SU-DHL-6 (cell line): ENCODE measurements around the gene OR1K1.
A peak's percentile ranks its signal among the peaks of the same experiment; 100 is the strongest.
"Not testable (repeated sequence)": the region's sequence is repeated elsewhere in the genome, so short reads cannot be mapped to it uniquely, and the experiment has no call there.

ENCODE experiments used
- H2AFZ ChIP-seq: fragments of 200-600 bp; sonication (generic); 2 replicates; pipeline ENCODE4 v1.6.1; 2014; ENCODE audit warnings: low read depth, mild to moderate bottlenecking, moderate library complexity, mixed read lengths, antibody characterized with exemption, low read length; ENCODE audit not compliant: severe bottlenecking
- H3F3A ChIP-seq: fragments of 200-600 bp; shearing (Covaris generic); 2 replicates; pipeline ENCODE4 v1.6.0; 2016; ENCODE audit warnings: antibody characterized with exemption, mild to moderate bottlenecking; ENCODE audit not compliant: insufficient read depth
- H3K27ac ChIP-seq: fragments of 200-600 bp; sonication (generic); 2 replicates; pipeline ENCODE4 v1.5.1; 2016; ENCODE audit warnings: low read depth, mild to moderate bottlenecking, low read length, moderate library complexity, mixed read lengths
- H3K27me3 ChIP-seq: fragments of 200-600 bp; sonication (generic), shearing (Covaris generic); 2 replicates; pipeline ENCODE4 v1.6.0; 2014; ENCODE audit warnings: mild to moderate bottlenecking, low read length
- H3K36me3 ChIP-seq: fragments of 200-600 bp; sonication (generic); 2 replicates; pipeline ENCODE4 v1.6.1; 2014; ENCODE audit warnings: mild to moderate bottlenecking, low read length, mixed read lengths
- H3K4me2 ChIP-seq: fragments of 300-600, 200-600 bp; shearing (Covaris generic), sonication (generic); 2 replicates; pipeline ENCODE4 v1.6.0; 2014; ENCODE audit warnings: low read length, low read depth, mild to moderate bottlenecking; ENCODE audit not compliant: poor library complexity, severe bottlenecking
- H3K4me3 ChIP-seq: fragments of 200-600 bp; sonication (generic); 2 replicates; pipeline ENCODE4 v1.5.1; 2014; ENCODE audit warnings: antibody characterized with exemption, low read length, mild to moderate bottlenecking, mixed read lengths; ENCODE audit not compliant: insufficient read depth, poor library complexity, severe bottlenecking
- H3K79me2 ChIP-seq: fragments of 200-600 bp; sonication (generic); 2 replicates; pipeline ENCODE4 v1.6.1; 2014; ENCODE audit warnings: mild to moderate bottlenecking, low read length, moderate library complexity; ENCODE audit not compliant: insufficient read depth
- H3K9ac ChIP-seq: fragments of 200-600 bp; sonication (generic); 2 replicates; pipeline ENCODE4 v1.7.0; 2014; ENCODE audit warnings: mild to moderate bottlenecking, low read length
- H3K9me2 ChIP-seq: fragments of 200-600 bp; sonication (generic); replicated peaks from 2 replicates; pipeline ENCODE4 v1.6.1; 2014; ENCODE audit warnings: low read length; ENCODE audit not compliant: insufficient read depth
- H3K9me3 ChIP-seq: fragments of 200-600 bp; sonication (generic); 2 replicates; pipeline ENCODE4 v1.6.1; 2014; ENCODE audit warnings: low read length, mixed read lengths; ENCODE audit not compliant: insufficient read depth
- H4K20me1 ChIP-seq: fragments of 200-600 bp; sonication (generic); 2 replicates; pipeline ENCODE4 v1.6.1; 2014; ENCODE audit warnings: low read depth, mild to moderate bottlenecking, antibody characterized with exemption, low read length, moderate library complexity, mixed read lengths
- CTCF ChIP-seq: fragments of 200-600 bp; sonication (generic); IDR thresholded peaks from one replicate; pipeline ENCODE4 v1.5.1; 2017; ENCODE audit warnings: antibody characterized with exemption, mild to moderate bottlenecking, low read length, moderate library complexity; ENCODE audit not compliant: insufficient read depth, poor library complexity, severe bottlenecking
- EZH2phosphoT487 ChIP-seq: fragments of 200-600 bp; sonication (generic), shearing (Covaris generic); conservative IDR thresholded peaks from 2 replicates; pipeline ENCODE4 v1.6.1; 2018; ENCODE audit warnings: mild to moderate bottlenecking, antibody characterized with exemption, low read length, moderate library complexity, mixed read lengths

OR1K1 gene

GRCh38 chr9:122808141-122808540 is 8.2 kb downstream of the OR1K1 start:
- TF ChIP-seq EZH2phosphoT487 (no peak), CTCF (no peak)
- no peak overlapping the region for H3K4me3 ChIP-seq
- H4K20me1 ChIP-seq, result no peaks in the 10 kb centered on the region
- H3K9me3 ChIP-seq, result no peaks in the 10 kb centered on the region
- no peak overlapping the region for H3K27ac ChIP-seq
- H3K4me2 ChIP-seq, result no peak overlapping the region
- no peaks in the 10 kb centered on the region for H3F3A ChIP-seq
- no peaks in the 10 kb centered on the region for H3K36me3 ChIP-seq
- H3K9me2 ChIP-seq, result no peaks in the 10 kb centered on the region
- H2AFZ ChIP-seq, result no peak overlapping the region
- H3K79me2 ChIP-seq, result no peaks in the 10 kb centered on the region
- no peak overlapping the region for H3K9ac ChIP-seq
- H3K27me3 ChIP-seq, result no peaks in the 10 kb centered on the region

- not testable (repeated sequence) for H3K27ac ChIP-seq, H3K9me3 ChIP-seq, H2AFZ ChIP-seq, H3K79me2 ChIP-seq, H3F3A ChIP-seq, H3K4me3 ChIP-seq, H3K9ac ChIP-seq, H3K36me3 ChIP-seq, H3K9me2 ChIP-seq, H4K20me1 ChIP-seq, H3K4me2 ChIP-seq, H3K27me3 ChIP-seq
Observed at GRCh38 chr9:122809261-122809660, 9.3 kb downstream of the OR1K1 start.

GRCh38 chr9:122810306-122810946 is 10.5 kb downstream of the OR1K1 start:
- Histone ChIP-seq H2AFZ (no peak overlapping the region), H3K4me2 (no peak overlapping the region)
- TF ChIP-seq CTCF (peak; percentile 71), EZH2phosphoT487 (no peak)

GRCh38 chr9:122812736-122813135 is 12.8 kb downstream of the OR1K1 start:
- H3K9me2 ChIP-seq, result no peaks in the 10 kb centered on the region
- no peak overlapping the region for H3K4me2 ChIP-seq
- no peak for TF ChIP-seq EZH2phosphoT487
- TF ChIP-seq CTCF, result no peak
- no peaks in the 10 kb centered on the region for H4K20me1 ChIP-seq
- no peaks in the 10 kb centered on the region for H3K9me3 ChIP-seq
- H3K27me3 ChIP-seq, result no peaks in the 10 kb centered on the region
- no peak overlapping the region for H3K9ac ChIP-seq
- H3K27ac ChIP-seq, result no peak overlapping the region
- no peak overlapping the region for H2AFZ ChIP-seq
- no peaks in the 10 kb centered on the region for H3F3A ChIP-seq
- H3K36me3 ChIP-seq, result no peaks in the 10 kb centered on the region
- no peaks in the 10 kb centered on the region for H3K79me2 ChIP-seq
- H3K4me3 ChIP-seq, result no peak overlapping the region

More at GRCh38 chr9:122810306-122810946, 10.5 kb downstream of the OR1K1 start:
- H3K9ac ChIP-seq, result no peak overlapping the region
- no peak overlapping the region for H3K27ac ChIP-seq
- no peaks in the 10 kb centered on the region for H3K36me3 ChIP-seq
- H3K9me2 ChIP-seq, result no peaks in the 10 kb centered on the region
- no peaks in the 10 kb centered on the region for H3K9me3 ChIP-seq
- H4K20me1 ChIP-seq, result no peaks in the 10 kb centered on the region
- no peaks in the 10 kb centered on the region for H3F3A ChIP-seq
- no peak overlapping the region for H3K4me3 ChIP-seq
- H3K27me3 ChIP-seq, result no peaks in the 10 kb centered on the region
- H3K79me2 ChIP-seq, result no peaks in the 10 kb centered on the region
